ENCODE results near the gene NOX5. TPM values are rescaled to one million over a fixed set of nuclear protein-coding genes. Genes with fewer than 3 reads are reported as not detected.

Gene NOX5
- total RNA-seq, 1 experiment from 2014 or later, result not detected

DNA sequence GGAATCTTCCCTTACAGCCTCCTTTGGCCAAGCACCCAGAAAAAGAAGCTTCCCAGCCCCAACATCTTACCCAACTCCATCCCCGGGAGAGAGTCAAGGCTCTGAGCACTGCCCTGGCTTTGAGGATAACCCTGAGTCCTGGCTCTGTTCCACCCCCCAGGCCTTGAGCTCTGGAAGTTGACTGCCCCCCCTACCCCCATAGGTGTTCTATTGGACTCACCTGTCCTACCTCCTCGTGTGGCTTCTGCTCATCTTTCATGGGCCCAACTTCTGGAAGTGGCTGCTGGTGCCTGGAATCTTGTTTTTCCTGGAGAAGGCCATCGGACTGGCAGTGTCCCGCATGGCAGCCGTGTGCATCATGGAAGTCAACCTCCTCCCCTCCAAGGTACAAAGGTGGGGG is 22.3 kb downstream of the NOX5 start:
- POLR2A ChIA-PET (ENCODE audit: low non-redundant PET), result interaction anchor here (0.7 kb wide), 1 partner anchor 357 kb away, joined by 5 read pairs; no protein-coding TSS in a partner anchor
- DNase-seq (ENCODE audit: low spot score), result no peak
- H3K27me3 ChIP-seq (replicated peaks; ENCODE audit: insufficient read depth, low read depth, low read length, poor library complexity), result no peaks in the 10 kb centered on the region
- H3K27ac ChIP-seq (ENCODE audit: low read depth, low read length, poor library complexity, severe bottlenecking), result no peak overlapping the region
- no peaks in the 10 kb centered on the region for H3K4me1 ChIP-seq (ENCODE audit: insufficient read depth, low read length, poor library complexity, severe bottlenecking)
- CTCF ChIA-PET, result no interaction called here
- BruUV-seq (replicated peaks), result no TSS peak
- no peaks in the 10 kb centered on the region for H3K36me3 ChIP-seq (ENCODE audit: insufficient read depth, low read length, poor library complexity, severe bottlenecking)
- H3K9me3 ChIP-seq (ENCODE audit: low read depth, low read length, poor library complexity, severe bottlenecking), result no peaks in the 10 kb centered on the region
- intact Hi-C loops (cut with micrococcal nuclease; ENCODE audit: unreplicated experiment), result no loop called here
- TF ChIP-seq, protein P1, sequence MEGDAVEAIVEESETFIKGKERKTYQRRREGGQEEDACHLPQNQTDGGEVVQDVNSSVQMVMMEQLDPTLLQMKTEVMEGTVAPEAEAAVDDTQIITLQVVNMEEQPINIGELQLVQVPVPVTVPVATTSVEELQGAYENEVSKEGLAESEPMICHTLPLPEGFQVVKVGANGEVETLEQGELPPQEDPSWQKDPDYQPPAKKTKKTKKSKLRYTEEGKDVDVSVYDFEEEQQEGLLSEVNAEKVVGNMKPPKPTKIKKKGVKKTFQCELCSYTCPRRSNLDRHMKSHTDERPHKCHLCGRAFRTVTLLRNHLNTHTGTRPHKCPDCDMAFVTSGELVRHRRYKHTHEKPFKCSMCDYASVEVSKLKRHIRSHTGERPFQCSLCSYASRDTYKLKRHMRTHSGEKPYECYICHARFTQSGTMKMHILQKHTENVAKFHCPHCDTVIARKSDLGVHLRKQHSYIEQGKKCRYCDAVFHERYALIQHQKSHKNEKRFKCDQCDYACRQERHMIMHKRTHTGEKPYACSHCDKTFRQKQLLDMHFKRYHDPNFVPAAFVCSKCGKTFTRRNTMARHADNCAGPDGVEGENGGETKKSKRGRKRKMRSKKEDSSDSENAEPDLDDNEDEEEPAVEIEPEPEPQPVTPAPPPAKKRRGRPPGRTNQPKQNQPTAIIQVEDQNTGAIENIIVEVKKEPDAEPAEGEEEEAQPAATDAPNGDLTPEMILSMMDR (conservative IDR thresholded peaks at IDR 0.05; ENCODE audit: low read depth, low read length), result no peak
- no peak for TF ChIP-seq EZH2 (IDR thresholded peaks at IDR 0.05; ENCODE audit: borderline replicate concordance, low read depth, low read length, poor library complexity, severe bottlenecking)
- H3K4me3 ChIP-seq (ENCODE audit: low read depth, low read length, poor library complexity, severe bottlenecking), result no peak overlapping the region

DNA sequence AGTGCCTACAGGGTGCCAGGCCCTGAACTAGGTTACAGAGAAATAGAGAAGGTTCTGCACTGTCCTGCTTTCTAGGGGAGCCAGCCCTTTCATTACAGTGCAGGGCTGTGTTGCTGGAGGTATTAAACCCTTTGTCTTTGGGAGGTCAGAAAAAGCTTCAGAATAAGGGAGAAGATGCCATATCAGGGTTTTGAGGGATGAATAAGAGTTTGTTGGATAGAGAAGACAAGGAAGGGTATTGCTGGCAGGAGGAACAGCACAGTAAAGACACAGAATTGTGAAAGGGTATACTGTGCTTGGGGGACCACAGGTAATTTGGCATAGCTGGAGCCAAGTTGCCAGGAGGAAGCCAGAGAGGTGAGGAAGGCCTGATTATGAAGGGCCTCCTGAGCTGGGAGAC is 23.0 kb downstream of the NOX5 start:
- H3K27ac ChIP-seq (ENCODE audit: low read depth, low read length, poor library complexity, severe bottlenecking), result no peak overlapping the region
- no peaks in the 10 kb centered on the region for H3K27me3 ChIP-seq (replicated peaks; ENCODE audit: insufficient read depth, low read depth, low read length, poor library complexity)
- DNase-seq (ENCODE audit: low spot score), result no peak
- ChIA-PET POLR2A (ENCODE audit: low non-redundant PET) (no interaction called here), CTCF (no interaction called here)
- H3K36me3 ChIP-seq (ENCODE audit: insufficient read depth, low read length, poor library complexity, severe bottlenecking), result no peaks in the 10 kb centered on the region
- H3K9me3 ChIP-seq (ENCODE audit: low read depth, low read length, poor library complexity, severe bottlenecking), result no peaks in the 10 kb centered on the region
- intact Hi-C loops (cut with micrococcal nuclease; ENCODE audit: unreplicated experiment), result no loop called here
- no TSS peak for BruUV-seq (replicated peaks)
- no peak for TF ChIP-seq EZH2 (IDR thresholded peaks at IDR 0.05; ENCODE audit: borderline replicate concordance, low read depth, low read length, poor library complexity, severe bottlenecking)
- TF ChIP-seq, protein P1 (conservative IDR thresholded peaks at IDR 0.05; ENCODE audit: low read depth, low read length), result no peak
- H3K4me1 ChIP-seq (ENCODE audit: insufficient read depth, low read length, poor library complexity, severe bottlenecking), result no peaks in the 10 kb centered on the region
- no peak overlapping the region for H3K4me3 ChIP-seq (ENCODE audit: low read depth, low read length, poor library complexity, severe bottlenecking)

DNA sequence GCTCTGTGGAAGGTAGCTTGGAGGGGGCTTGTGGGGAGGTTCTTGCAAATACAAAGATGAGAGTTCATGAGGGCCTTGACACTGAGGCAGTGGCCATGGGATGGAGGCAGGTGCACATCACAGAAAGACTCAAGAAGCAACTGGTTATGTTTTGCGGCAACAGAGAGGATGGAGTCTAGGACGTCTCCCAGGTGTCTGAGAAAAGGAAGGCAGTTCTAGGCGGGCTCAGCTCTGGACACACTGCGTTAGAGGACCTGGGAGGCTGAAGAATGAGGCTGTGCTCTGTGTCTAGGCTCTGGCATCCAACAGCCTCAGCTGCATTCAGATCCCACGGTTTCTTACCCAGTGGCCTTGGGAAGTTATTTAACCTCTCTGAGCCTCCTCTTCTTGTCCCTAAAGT is 23.5 kb downstream of the NOX5 start:
- CTCF ChIA-PET, result no interaction called here
- Histone ChIP-seq H3K9me3 (ENCODE audit: low read depth, low read length, poor library complexity, severe bottlenecking) (no peaks in the 10 kb centered on the region), H3K4me3 (ENCODE audit: low read depth, low read length, poor library complexity, severe bottlenecking) (no peak overlapping the region), H3K27me3 (replicated peaks; ENCODE audit: insufficient read depth, low read depth, low read length, poor library complexity) (no peaks in the 10 kb centered on the region), H3K27ac (ENCODE audit: low read depth, low read length, poor library complexity, severe bottlenecking) (no peak overlapping the region), H3K4me1 (ENCODE audit: insufficient read depth, low read length, poor library complexity, severe bottlenecking) (no peaks in the 10 kb centered on the region), H3K36me3 (ENCODE audit: insufficient read depth, low read length, poor library complexity, severe bottlenecking) (no peaks in the 10 kb centered on the region)
- BruUV-seq (replicated peaks), result no TSS peak
- POLR2A ChIA-PET (ENCODE audit: low non-redundant PET), result no interaction called here
- no peak for TF ChIP-seq EZH2 (IDR thresholded peaks at IDR 0.05; ENCODE audit: borderline replicate concordance, low read depth, low read length, poor library complexity, severe bottlenecking)
- TF ChIP-seq, protein P1 (conservative IDR thresholded peaks at IDR 0.05; ENCODE audit: low read depth, low read length), result no peak
- DNase-seq (ENCODE audit: low spot score), result no peak
- intact Hi-C loops (cut with micrococcal nuclease; ENCODE audit: unreplicated experiment), result no loop called here
